ENCODE results near the gene IL3RA. TPM values are rescaled to one million over a fixed set of nuclear protein-coding genes. Genes with fewer than 3 reads are reported as not detected.

The IL3RA gene
- polyA plus RNA-seq, 1 donor (not counting 4 experiments of a cell fraction or from before 2014, with no cell fraction given) = not detected

- TF ChIP-seq EZH2 (IDR thresholded peaks at IDR 0.05; ENCODE audit: low read length) (no peak), CTCF (optimal IDR thresholded peaks at IDR 0.05 in 1 of 3, IDR thresholded peaks at IDR 0.05 in 1 of 3, conservative IDR thresholded peaks at IDR 0.05 in 1 of 3; ENCODE audit: extremely low read depth in 1 of 3, insufficient read depth in 2 of 3, low read length in 3 of 3) (no peak)
- Histone ChIP-seq H3K36me3 (ENCODE audit: control insufficient read depth in 2 of 2, extremely low read depth in 1 of 2, insufficient read depth in 2 of 2, low read length in 2 of 2) (peaks cover 0 to 11% of the 10 kb centered on the region in 2 experiments), H3K4me2 (ENCODE audit: control insufficient read depth, extremely low read depth, insufficient read depth, low read depth, low read length) (no peak overlapping the region), H4K20me1 (ENCODE audit: control insufficient read depth, extremely low read depth, insufficient read depth, low read length) (no peaks in the 10 kb centered on the region), H3K4me1 (ENCODE audit: control insufficient read depth, extremely low read depth, insufficient read depth, low read length) (no peaks in the 10 kb centered on the region), H3K9me3 (ENCODE audit: control insufficient read depth, low read depth, low read length) (no peaks in the 10 kb centered on the region), H3K9ac (ENCODE audit: control insufficient read depth, extremely low read depth, insufficient read depth, low read length) (no peak overlapping the region), H2AFZ (ENCODE audit: control insufficient read depth, low read length) (no peak overlapping the region), H3K9me1 (ENCODE audit: control insufficient read depth, extremely low read depth, insufficient read depth, low read length) (no peaks in the 10 kb centered on the region), H3K27ac (ENCODE audit: control insufficient read depth, insufficient read depth, low read length) (no peak overlapping the region), H3K4me3 (ENCODE audit: control insufficient read depth in 2 of 3, extremely low read depth in 1 of 3, insufficient read depth in 2 of 3, low read depth in 1 of 3, low read length in 3 of 3) (no peak overlapping the region), H3K79me2 (ENCODE audit: control insufficient read depth, insufficient read depth, low read length) (peaks cover 11% of the 10 kb centered on the region), H3K27me3 (ENCODE audit: control insufficient read depth, extremely low read depth, insufficient read depth, low read length) (no peaks in the 10 kb centered on the region)
- DNase-seq (ENCODE audit: low read depth, low spot score) (no peak), FAIRE-seq (no peak)
- dilution Hi-C loops (cut with MboI; ENCODE audit: extremely low pct_ligation_motif_present, low sequenced_read_pairs) = no loop called here
Measured at GRCh38 chrX:1397001-1397400, 60.4 kb downstream of the IL3RA start.

GRCh38 chrX:1397441-1398270, 61.1 kb downstream of the IL3RA start:
- Histone ChIP-seq H3K4me1 (ENCODE audit: control insufficient read depth, extremely low read depth, insufficient read depth, low read length) (no peaks in the 10 kb centered on the region), H3K9me1 (ENCODE audit: control insufficient read depth, extremely low read depth, insufficient read depth, low read length) (no peaks in the 10 kb centered on the region), H3K27me3 (ENCODE audit: control insufficient read depth, extremely low read depth, insufficient read depth, low read length) (no peaks in the 10 kb centered on the region), H3K36me3 (ENCODE audit: control insufficient read depth in 2 of 2, extremely low read depth in 1 of 2, insufficient read depth in 2 of 2, low read length in 2 of 2) (peaks cover 0 to 12% of the 10 kb centered on the region in 2 experiments), H3K9ac (ENCODE audit: control insufficient read depth, extremely low read depth, insufficient read depth, low read length) (no peak overlapping the region), H2AFZ (ENCODE audit: control insufficient read depth, low read length) (no peak overlapping the region), H4K20me1 (ENCODE audit: control insufficient read depth, extremely low read depth, insufficient read depth, low read length) (no peaks in the 10 kb centered on the region), H3K4me3 (ENCODE audit: control insufficient read depth in 2 of 3, extremely low read depth in 1 of 3, insufficient read depth in 2 of 3, low read depth in 1 of 3, low read length in 3 of 3) (no peak overlapping the region), H3K9me3 (ENCODE audit: control insufficient read depth, low read depth, low read length) (no peaks in the 10 kb centered on the region), H3K27ac (ENCODE audit: control insufficient read depth, insufficient read depth, low read length) (no peak overlapping the region), H3K4me2 (ENCODE audit: control insufficient read depth, extremely low read depth, insufficient read depth, low read depth, low read length) (no peak overlapping the region), H3K79me2 (ENCODE audit: control insufficient read depth, insufficient read depth, low read length) (peaks cover 11% of the 10 kb centered on the region)
- DNase-seq (ENCODE audit: low read depth, low spot score) (no peak), FAIRE-seq (no peak)
- dilution Hi-C loops (cut with MboI; ENCODE audit: extremely low pct_ligation_motif_present, low sequenced_read_pairs) = no loop called here
- TF ChIP-seq CTCF (optimal IDR thresholded peaks at IDR 0.05 in 1 of 3, IDR thresholded peaks at IDR 0.05 in 1 of 3, conservative IDR thresholded peaks at IDR 0.05 in 1 of 3; ENCODE audit: extremely low read depth in 1 of 3, insufficient read depth in 2 of 3, low read length in 3 of 3) (no peak), EZH2 (IDR thresholded peaks at IDR 0.05; ENCODE audit: low read length) (no peak)
